HepG2 (cell line): ENCODE results near the gene NDUFC1. TPM values are rescaled to one million over a fixed set of nuclear protein-coding genes. Genes with fewer than 3 reads are reported as not detected.

Experiments
- ARHGAP35 ChIP-seq: sonication (generic); formaldehyde crosslinking; IDR thresholded peaks from 2 replicates; pipeline ENCODE4 v1.9.0; 2022; ENCODE audit warnings: mild to moderate bottlenecking, inconsistent platforms, moderate library complexity, missing genetic modification reagents, borderline replicate concordance
- HMGA1 ChIP-seq: sonication (generic); formaldehyde crosslinking; conservative IDR thresholded peaks from 2 replicates; pipeline ENCODE4 v1.4.0; 2020; ENCODE audit warnings: missing genetic modification reagents
- HNRNPH1 ChIP-seq: fragments of 200-400 bp; formaldehyde crosslinking; optimal IDR thresholded peaks from 2 replicates; pipeline ENCODE3; 2017; ENCODE audit warnings: mild to moderate bottlenecking, low read depth, low read length
- KAT2B ChIP-seq: fragments of 150-350 bp; IDR thresholded peaks from 2 replicates; pipeline ENCODE4 v1.6.1; 2014; ENCODE audit warnings: low read depth, low read length, borderline replicate concordance
- MIER3 ChIP-seq: IDR thresholded peaks from 2 replicates; pipeline ENCODE4 v1.6.1; 2016; ENCODE audit warnings: missing compliant biosample characterization, borderline replicate concordance
- NR1H2 ChIP-seq: sonication (generic); formaldehyde crosslinking; IDR thresholded peaks from 2 replicates; pipeline ENCODE4 v1.8.1; 2022; ENCODE audit warnings: low read depth, missing genetic modification reagents, borderline replicate concordance
- REST ChIP-seq, 2 experiments: IDR thresholded peaks; 2 replicates each; pipeline ENCODE4 v1.6.1; 2011 to 2012; ENCODE audit warnings: low read length in 2 of 2, borderline replicate concordance in 1 of 2, low read depth in 1 of 2, mild to moderate bottlenecking in 1 of 2, moderate library complexity in 1 of 2
- SNAPC2 ChIP-seq: sonication (generic); formaldehyde crosslinking; IDR thresholded peaks from 2 replicates; pipeline ENCODE4 v1.8.1; 2022; ENCODE audit warnings: mild to moderate bottlenecking, missing genetic modification reagents
- SP140L ChIP-seq: sonication (generic); formaldehyde crosslinking; IDR thresholded peaks from 2 replicates; pipeline ENCODE4 v1.4.0; 2020; ENCODE audit warnings: missing genetic modification reagents, borderline replicate concordance
- ZIK1 ChIP-seq: sonication (generic); formaldehyde crosslinking; IDR thresholded peaks from 2 replicates; pipeline ENCODE4 v1.5.0; 2020; ENCODE audit warnings: mild to moderate bottlenecking, low read depth, missing genetic modification reagents, borderline replicate concordance
- ZNF160 ChIP-seq: sonication (generic); formaldehyde crosslinking; IDR thresholded peaks from 2 replicates; pipeline ENCODE4 v1.8.0; 2022; ENCODE audit warnings: mild to moderate bottlenecking, inconsistent platforms, missing genetic modification reagents
- ZNF34 ChIP-seq: sonication (generic); formaldehyde crosslinking; IDR thresholded peaks from 2 replicates; pipeline ENCODE4 v1.4.0; 2020; ENCODE audit warnings: mild to moderate bottlenecking, missing genetic modification reagents, borderline replicate concordance
- ZNF644 ChIP-seq: IDR thresholded peaks from 2 replicates; pipeline ENCODE4 v1.6.1; 2016; ENCODE audit warnings: low read depth
- ZNF687 ChIP-seq: sonication (generic); formaldehyde crosslinking; IDR thresholded peaks from 2 replicates; pipeline ENCODE4 v1.5.1; 2020; ENCODE audit warnings: mild to moderate bottlenecking, missing genetic modification reagents, moderate library complexity
- ZNF784 ChIP-seq: sonication (generic); formaldehyde crosslinking; IDR thresholded peaks from 2 replicates; pipeline ENCODE4 v1.5.1; 2020; ENCODE audit warnings: missing genetic modification reagents, mild to moderate bottlenecking, borderline replicate concordance
- polyA plus RNA-seq, 8 experiments: library from polyadenylated mRNA; depleted of rRNA in 3 of 8; stranded (reverse) in 7 of 8; unstranded in 1 of 8; fragments of >200 nt; fragmentation: Illumina TruSeq in 4 of 8; extraction: Trizol in 4 of 8; gene quantifications; 2 replicates each; pipeline versions ENCODE4 v1.2.1 to v1.2.3, GENCODE V29; 2011 to 2016; ENCODE audit warnings: low read depth in 4 of 8, missing spikeins in 1 of 8, mixed read lengths in 1 of 8; ENCODE audit not compliant: insufficient read depth in 1 of 8
- total RNA-seq, 5 experiments: library from RNA; depleted of rRNA; stranded (reverse); fragments of >200 nt; fragmentation: Illumina TruSeq; extraction: Trizol; gene quantifications; 2 replicates each; pipeline ENCODE4 v1.2.3, GENCODE V29; 2016; ENCODE audit warnings: low read depth in 1 of 5
- TF ChIP-seq, protein P1 (sequence below): sonication (generic); formaldehyde crosslinking; IDR thresholded peaks from 2 replicates; pipeline ENCODE4 v1.5.1; 2020; ENCODE audit warnings: mild to moderate bottlenecking, missing genetic modification reagents, borderline replicate concordance

NDUFC1 gene
- total and polyA plus RNA-seq, 2 of the 13 experiments (the other 11 are each of a cell fraction or from before 2014, with no cell fraction given) = 43.4 to 96.4 TPM

DNA sequence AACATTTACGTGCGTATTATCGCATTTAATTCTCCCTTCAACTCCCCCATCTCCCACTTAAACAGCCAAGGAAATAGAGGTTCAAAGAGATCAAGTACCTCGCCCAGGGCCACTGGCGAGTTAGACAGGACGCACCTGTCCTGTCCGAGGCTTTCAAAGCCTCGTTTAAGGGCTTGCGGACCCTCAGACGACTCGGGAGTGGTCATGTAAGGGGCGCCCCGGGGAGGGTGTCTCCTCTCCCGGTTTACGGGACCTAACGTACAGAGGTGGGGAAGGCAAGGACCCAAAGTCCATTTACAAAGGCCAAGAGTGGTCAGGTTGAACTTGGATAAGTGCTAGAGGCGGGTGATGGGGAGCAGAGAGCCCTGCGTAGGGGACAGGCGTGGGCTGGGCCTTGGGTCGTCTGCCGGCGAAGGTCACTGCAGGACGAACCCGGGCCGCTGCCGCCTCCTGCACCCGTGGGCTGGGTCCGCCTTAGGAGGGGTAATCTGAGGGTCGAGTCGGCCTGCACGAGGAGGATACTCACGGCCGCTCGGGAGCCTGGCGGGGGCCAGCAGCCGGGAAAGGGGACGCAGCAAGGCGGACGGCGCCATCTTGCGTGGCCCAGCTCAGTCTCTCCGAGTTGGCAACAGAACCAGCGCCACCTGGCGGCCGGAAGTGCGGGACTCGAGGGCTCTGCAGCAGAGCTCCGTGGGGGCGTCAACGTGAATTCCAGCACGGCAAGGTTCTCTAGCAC is 6.9 kb downstream of the NDUFC1 start (continued):
- TF ChIP-seq, protein P1, sequence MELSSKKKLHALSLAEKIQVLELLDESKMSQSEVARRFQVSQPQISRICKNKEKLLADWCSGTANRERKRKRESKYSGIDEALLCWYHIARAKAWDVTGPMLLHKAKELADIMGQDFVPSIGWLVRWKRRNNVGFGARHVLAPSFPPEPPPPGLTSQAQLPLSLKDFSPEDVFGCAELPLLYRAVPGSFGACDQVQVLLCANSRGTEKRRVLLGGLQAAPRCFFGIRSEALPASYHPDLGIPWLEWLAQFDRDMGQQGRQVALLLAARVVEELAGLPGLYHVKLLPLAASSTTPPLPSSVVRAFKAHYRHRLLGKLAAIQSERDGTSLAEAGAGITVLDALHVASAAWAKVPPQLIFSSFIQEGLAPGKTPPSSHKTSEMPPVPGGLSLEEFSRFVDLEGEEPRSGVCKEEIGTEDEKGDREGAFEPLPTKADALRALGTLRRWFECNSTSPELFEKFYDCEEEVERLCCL (CRISPR knock-in tag) = no peak
- TF ChIP-seq NR1H2 = 0 out of 2 replicates have a peak, but pooled peaks have one; percentile 35
- no peak; the same call in 1 of the 2 replicates for TF ChIP-seq ZNF34
- TF ChIP-seq REST (IDR thresholded peaks at IDR 0.05; ENCODE audit: borderline replicate concordance in 1 of 2, low read depth in 1 of 2, low read length in 2 of 2) = peak in 1 of 2 experiments; percentile 54; a peak in 1 of 4 replicates
- TF ChIP-seq ZIK1 (CRISPR knock-in tag) = peak; percentile 68; the same call in 1 of the 2 replicates
- 0 out of 2 replicates have a peak, but pooled peaks have one; percentile 42 for TF ChIP-seq ARHGAP35 (CRISPR knock-in tag)
- peak; percentile 59; the same call in 1 of the 2 replicates for TF ChIP-seq MIER3
- TF ChIP-seq SNAPC2 = 0 out of 2 replicates have a peak, but pooled peaks have one; percentile 47
- no peak for TF ChIP-seq HNRNPH1
- TF ChIP-seq ZNF687 (CRISPR knock-in tag) = peak; percentile 96
- TF ChIP-seq KAT2B = no peak
- TF ChIP-seq ZNF644 (CRISPR knock-in tag) = peak; percentile 24; the same call in 1 of the 2 replicates
- TF ChIP-seq ZNF160 = peak; percentile 92
- no peak for TF ChIP-seq HMGA1 (CRISPR knock-in tag)
- TF ChIP-seq SP140L (CRISPR knock-in tag) = no peak
- TF ChIP-seq ZNF784 (CRISPR knock-in tag) = peak; percentile 93
